LNCaP clone FGC (cell line): ENCODE data around the gene SGO2.
A peak's percentile ranks its signal among the peaks of the same experiment; 100 is the strongest.

Experiments
- DNase-seq: peaks from one replicate; pipeline ENCODE4 v3.0.0-alpha.2; 2011; ENCODE audit warnings: low read depth
- H3K4me3 ChIP-seq: 2 replicates; pipeline ENCODE4 v1.5.1; 2011; ENCODE audit warnings: mild to moderate bottlenecking, low read depth, low read length, control low read depth
- CTCF ChIP-seq: IDR thresholded peaks from 2 replicates; pipeline ENCODE4 v1.5.1; 2012; ENCODE audit warnings: mild to moderate bottlenecking; ENCODE audit not compliant: control insufficient read depth, insufficient read depth; ENCODE audit errors: extremely low read depth

The SGO2 gene

DNA sequence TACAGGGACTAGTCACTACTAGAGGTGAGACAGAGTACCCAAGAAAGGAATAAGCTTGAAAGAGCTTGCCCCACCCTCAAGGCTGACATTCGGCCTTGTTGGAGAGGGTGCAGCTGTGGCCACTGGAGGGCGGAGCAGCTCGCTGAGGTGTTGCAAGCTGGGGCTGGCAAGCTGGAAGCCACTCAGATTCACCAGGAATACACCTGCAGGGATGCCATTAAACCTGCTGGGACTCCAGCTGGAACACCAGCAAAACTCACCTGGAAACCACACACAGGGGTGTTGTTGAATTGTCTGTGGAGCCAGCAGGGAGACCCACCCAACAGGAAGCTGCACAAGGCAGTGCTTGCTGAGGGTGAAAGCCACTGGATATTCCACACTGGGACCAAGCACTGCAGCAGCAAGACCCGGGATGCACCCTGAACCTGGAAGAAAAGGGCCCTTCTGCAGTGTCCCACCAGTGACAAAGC is 42.2 kb upstream of the SGO2 start:
- DNase-seq = peak; percentile 32
- TF ChIP-seq CTCF = peak; percentile 85

GRCh38 chr2:200484934-200485333 is 41.1 kb upstream of the SGO2 start:
- TF ChIP-seq CTCF = no peak
- no peak overlapping the region for H3K4me3 ChIP-seq

More for the DNA sequence above, 42.2 kb upstream of the SGO2 start:
- H3K4me3 ChIP-seq = no peak overlapping the region

GRCh38 chr2:200486529-200486928 is 39.5 kb upstream of the SGO2 start:
- no peak for DNase-seq
- TF ChIP-seq CTCF = no peak
- no peak overlapping the region for H3K4me3 ChIP-seq

More at GRCh38 chr2:200484934-200485333, 41.1 kb upstream of the SGO2 start:
- DNase-seq = no peak

- DNase-seq = no peak
- TF ChIP-seq CTCF = no peak
- no peak overlapping the region for H3K4me3 ChIP-seq
These were observed 37.8 kb upstream of the SGO2 start for GRCh38 chr2:200488169-200488568.

DNA sequence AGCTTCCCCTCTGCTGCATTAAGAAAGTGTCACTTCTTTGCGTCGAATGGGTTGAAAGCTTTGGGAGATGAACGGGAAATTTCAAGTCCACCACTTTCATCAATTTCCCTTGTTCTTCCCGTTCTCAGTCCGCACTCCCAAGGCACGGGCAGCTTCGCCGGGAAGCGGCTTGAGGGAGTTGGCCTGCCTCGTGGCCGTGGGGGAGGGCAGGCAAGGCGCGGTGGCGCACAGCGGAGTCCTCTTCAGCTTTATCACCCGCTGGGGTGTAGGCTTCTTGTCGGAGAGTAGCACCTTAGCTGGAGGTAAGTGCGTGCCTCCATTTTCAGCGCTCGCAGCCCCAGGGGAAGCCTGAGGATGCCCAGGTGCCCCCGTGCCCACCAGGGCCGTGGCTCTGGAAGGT is 36.0 kb upstream of the SGO2 start:
- DNase-seq = no peak
- no peak overlapping the region for H3K4me3 ChIP-seq
- no peak for TF ChIP-seq CTCF

DNA sequence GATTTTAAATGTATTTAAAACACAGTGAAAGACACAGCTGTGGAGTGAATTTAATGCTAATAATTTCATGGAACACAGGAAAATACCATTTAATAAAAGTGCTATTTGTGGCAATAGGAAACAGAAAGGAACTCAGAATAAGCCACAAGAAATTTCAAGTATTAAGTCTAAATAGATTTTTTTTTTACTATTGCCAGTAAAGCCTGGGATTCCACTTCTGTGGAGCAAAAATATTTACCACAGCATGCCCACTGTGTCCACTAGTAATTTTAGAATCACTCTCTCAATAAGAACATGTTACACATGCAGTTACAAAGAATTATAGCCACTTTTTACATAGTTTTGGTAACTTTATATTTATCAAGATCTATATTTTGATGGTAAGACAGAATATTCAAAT is 33.4 kb upstream of the SGO2 start:
- no peak overlapping the region for H3K4me3 ChIP-seq
- DNase-seq = no peak
- TF ChIP-seq CTCF = no peak

DNA sequence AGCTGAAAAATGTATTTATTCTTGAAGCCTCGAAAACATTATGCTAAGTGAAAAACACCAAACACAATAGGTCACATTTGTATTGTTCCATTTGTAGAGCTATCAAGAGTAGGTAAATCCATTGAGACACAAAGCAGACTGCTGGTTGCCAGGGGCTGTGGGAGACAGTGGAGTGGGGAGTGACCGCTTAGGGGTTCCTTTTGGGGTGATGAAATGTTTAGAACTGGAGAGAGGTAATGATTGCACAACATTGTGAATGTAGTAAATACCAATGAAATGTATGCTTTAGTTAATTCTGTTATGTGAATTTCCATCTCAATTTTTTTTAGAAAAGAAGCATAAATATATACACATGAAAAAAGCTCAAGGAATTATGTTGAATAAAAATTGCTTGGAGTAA is 32.0 kb upstream of the SGO2 start:
- TF ChIP-seq CTCF = no peak
- no peak overlapping the region for H3K4me3 ChIP-seq
- no peak for DNase-seq
